ENCODE data around the gene GPR137.

DNA sequence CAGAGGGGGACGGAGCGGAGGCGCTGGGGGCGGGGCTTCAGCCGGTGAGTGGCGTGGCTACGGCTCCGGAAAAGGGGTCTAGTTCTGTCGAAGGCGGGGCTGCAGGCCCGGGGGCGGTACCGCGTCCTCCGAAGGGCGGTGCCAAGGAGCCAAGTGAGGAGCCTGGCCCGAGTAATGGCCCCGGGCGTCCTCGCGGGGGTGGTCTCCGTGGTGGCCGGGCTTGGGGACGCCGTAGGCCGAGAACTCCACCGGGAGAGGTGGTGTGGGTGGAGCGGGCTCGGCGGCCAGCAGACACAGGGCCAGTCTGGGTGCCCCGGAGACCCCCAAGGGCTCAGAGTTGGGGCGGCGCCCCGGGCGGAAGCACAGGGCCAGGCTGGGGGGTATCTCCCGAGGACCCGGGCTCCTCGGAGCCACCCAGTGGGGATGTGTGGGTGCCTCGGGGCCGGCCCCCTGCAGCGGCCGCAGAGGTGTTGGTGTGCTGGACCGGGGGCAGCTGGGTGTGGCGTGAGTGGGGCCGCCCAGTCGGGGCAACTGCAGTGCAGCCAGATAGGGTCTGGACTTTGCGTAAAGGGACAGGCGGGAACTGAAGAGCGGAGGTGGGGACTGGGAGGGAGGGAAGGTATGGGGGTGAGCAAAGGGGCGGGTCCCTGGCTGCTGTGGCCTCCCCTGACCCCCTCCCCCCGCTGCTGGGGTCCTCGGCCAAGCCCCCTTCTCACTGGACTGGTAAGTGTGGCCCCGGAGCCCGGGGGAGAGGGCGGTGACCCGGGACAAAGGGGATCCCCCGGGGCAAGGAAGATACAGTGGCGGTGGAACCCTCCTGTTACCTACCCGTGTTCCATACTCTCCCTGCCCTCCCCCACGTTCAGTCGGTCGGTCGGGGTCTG is 43.9 kb upstream of the GPR137 start:
- TF ChIP-seq POLR2A (IDR thresholded peaks at IDR 0.05; ENCODE audit: low read depth, low read length) (peak; percentile 51), SPI1 (IDR thresholded peaks at IDR 0.05; ENCODE audit: low read depth, low read length) (no peak)
